ENCODE data around the gene RIT1. TPM values are rescaled to one million over a fixed set of nuclear protein-coding genes. Genes with fewer than 3 reads are reported as not detected.
A peak's percentile ranks its signal among the peaks of the same experiment; 100 is the strongest.

Gene RIT1
- total RNA-seq, 1 experiment from 2014 or later: 26.4 TPM

DNA sequence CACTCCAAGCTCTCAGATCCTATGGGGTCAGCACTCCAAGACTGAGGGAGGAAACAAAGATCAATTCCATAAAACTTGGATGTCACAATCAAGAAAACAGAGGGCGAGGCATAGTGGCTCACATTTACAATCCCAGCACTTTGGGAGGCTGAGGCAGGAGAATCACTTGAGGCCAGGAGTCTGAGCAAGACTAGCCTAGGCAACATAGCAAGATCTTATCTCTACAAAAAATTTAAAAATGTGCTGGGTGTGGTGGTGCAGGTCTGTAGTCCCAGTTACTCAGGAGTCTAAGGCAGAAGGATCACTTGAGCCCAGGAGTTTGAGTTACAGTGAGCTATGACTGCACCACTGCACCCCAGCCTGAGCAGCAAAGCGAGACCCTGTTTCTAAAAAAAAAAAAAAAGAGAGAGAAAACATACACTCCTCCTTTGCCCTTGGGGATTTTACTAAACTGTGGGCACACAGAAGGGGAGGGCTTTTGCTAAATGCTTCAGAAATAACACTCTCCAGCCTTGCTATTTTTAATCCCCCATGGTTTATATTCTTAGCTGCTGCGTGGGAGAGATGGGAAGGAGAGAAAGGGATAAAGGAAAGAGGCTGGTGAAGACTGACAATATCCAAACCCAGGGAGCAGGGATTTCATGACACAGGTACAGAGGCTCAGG, 49.1 kb upstream of the RIT1 start:
- WGBS (ENCODE audit: extremely low coverage, insufficient read length, low lambda C conversion rate): no CpG with 5 or more reads among the region's 3 CpGs
- no peaks in the 10 kb centered on the region for H3K27me3 ChIP-seq (ENCODE audit: insufficient read depth, low read length)
- no peak for DNase-seq
- Mint-ChIP-seq H3K27ac (peak overlapping the region in 2 of 3 experiments; percentile 36 to 59; a peak in 2 of 7 replicates), H3K27me3 (ENCODE audit: low read depth) (no peaks in the 10 kb centered on the region), H3K36me3 (ENCODE audit: insufficient read depth in 1 of 3, low read depth in 3 of 3) (peaks cover 53 to 84% (median 78%) of the 10 kb centered on the region in 3 experiments), H3K9me3 (no peaks in the 10 kb centered on the region), H3K4me1 (0 out of 4 replicates have a peak, but pooled peaks cover 0 to 6% of the 10 kb centered on the region in 2 experiments), H3K4me3 (no peak overlapping the region)
- H2AK5ac ChIP-seq (ENCODE audit: insufficient read length, low read length): no peak overlapping the region
- H3K14ac ChIP-seq (ENCODE audit: insufficient read depth, low read length): no peak overlapping the region
- H3K9me3 ChIP-seq (ENCODE audit: control insufficient read depth, low read depth, low read length): no peaks in the 10 kb centered on the region
- peaks cover 5% of the 10 kb centered on the region for H3K79me1 ChIP-seq (ENCODE audit: insufficient read depth, low read depth, low read length, poor library complexity, severe bottlenecking)
- H3K4me1 ChIP-seq (ENCODE audit: insufficient read depth, low read length): no peaks in the 10 kb centered on the region
- H3K18ac ChIP-seq (ENCODE audit: insufficient read length, low read depth, low read length): no peak overlapping the region
- no peaks in the 10 kb centered on the region for H4K20me1 ChIP-seq (ENCODE audit: control insufficient read depth, insufficient read depth, insufficient read length)
- no peak overlapping the region for H4K5ac ChIP-seq (ENCODE audit: insufficient read length, low read depth, low read length)
- H2AFZ ChIP-seq (ENCODE audit: low read length): no peak overlapping the region
- H3K79me2 ChIP-seq (ENCODE audit: insufficient read depth, low read length): no peaks in the 10 kb centered on the region
- H2BK12ac ChIP-seq (ENCODE audit: insufficient read length, low read depth, low read length): no peak overlapping the region
- H3K4ac ChIP-seq (ENCODE audit: low read depth, low read length): no peak overlapping the region
- H3T11ph ChIP-seq (ENCODE audit: low read length): no peak overlapping the region
- H2BK15ac ChIP-seq (ENCODE audit: low read depth, low read length): no peak overlapping the region
- H4K8ac ChIP-seq (replicated peaks; ENCODE audit: insufficient read length, low read depth, low read length): no peak overlapping the region
- TF ChIP-seq, protein P1, sequence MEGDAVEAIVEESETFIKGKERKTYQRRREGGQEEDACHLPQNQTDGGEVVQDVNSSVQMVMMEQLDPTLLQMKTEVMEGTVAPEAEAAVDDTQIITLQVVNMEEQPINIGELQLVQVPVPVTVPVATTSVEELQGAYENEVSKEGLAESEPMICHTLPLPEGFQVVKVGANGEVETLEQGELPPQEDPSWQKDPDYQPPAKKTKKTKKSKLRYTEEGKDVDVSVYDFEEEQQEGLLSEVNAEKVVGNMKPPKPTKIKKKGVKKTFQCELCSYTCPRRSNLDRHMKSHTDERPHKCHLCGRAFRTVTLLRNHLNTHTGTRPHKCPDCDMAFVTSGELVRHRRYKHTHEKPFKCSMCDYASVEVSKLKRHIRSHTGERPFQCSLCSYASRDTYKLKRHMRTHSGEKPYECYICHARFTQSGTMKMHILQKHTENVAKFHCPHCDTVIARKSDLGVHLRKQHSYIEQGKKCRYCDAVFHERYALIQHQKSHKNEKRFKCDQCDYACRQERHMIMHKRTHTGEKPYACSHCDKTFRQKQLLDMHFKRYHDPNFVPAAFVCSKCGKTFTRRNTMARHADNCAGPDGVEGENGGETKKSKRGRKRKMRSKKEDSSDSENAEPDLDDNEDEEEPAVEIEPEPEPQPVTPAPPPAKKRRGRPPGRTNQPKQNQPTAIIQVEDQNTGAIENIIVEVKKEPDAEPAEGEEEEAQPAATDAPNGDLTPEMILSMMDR (conservative IDR thresholded peaks at IDR 0.05): no peak
- H3K56ac ChIP-seq (ENCODE audit: insufficient read length, low read depth, low read length): no peak overlapping the region
- H2BK20ac ChIP-seq (ENCODE audit: low read depth, low read length, poor library complexity, severe bottlenecking): no peak overlapping the region
- H3K9ac ChIP-seq (ENCODE audit: extremely low read depth, insufficient read length, low read length): no peak overlapping the region
- H3K4me2 ChIP-seq (ENCODE audit: insufficient read depth, insufficient read length, low read length): no peak overlapping the region
- H3K27ac ChIP-seq (ENCODE audit: insufficient read length, low read depth, low read length): no peak overlapping the region
- H4K91ac ChIP-seq (ENCODE audit: insufficient read length, low read depth, low read length): no peak overlapping the region
- no peaks in the 10 kb centered on the region for H3K23me2 ChIP-seq (ENCODE audit: insufficient read length, low read depth, low read length, poor library complexity, severe bottlenecking)
- H2BK120ac ChIP-seq (ENCODE audit: low read depth, low read length, poor library complexity, severe bottlenecking): no peak overlapping the region
- H2BK5ac ChIP-seq (ENCODE audit: insufficient read length, low read length): no peak overlapping the region
- H3K23ac ChIP-seq (ENCODE audit: insufficient read length, low read depth, low read length): no peak overlapping the region
